Measurements from ENCODE around the gene PHLPP1.

Gene PHLPP1

GRCh38 chr18:62788876-62789275, 73.5 kb downstream of the PHLPP1 start (continued):
- TF ChIP-seq REST (tag by site-specific recombination; IDR thresholded peaks at IDR 0.05) = no peak
- no peak for TF ChIP-seq ZNF433 (tag by site-specific recombination; IDR thresholded peaks at IDR 0.05; ENCODE audit: low read depth)
- TF ChIP-seq ZNF211 (tag by site-specific recombination; IDR thresholded peaks at IDR 0.05; ENCODE audit: low read depth) = no peak
- TF ChIP-seq ZSCAN23 (tag by site-specific recombination; IDR thresholded peaks at IDR 0.05) = no peak
- TF ChIP-seq ZNF514 (tag by site-specific recombination; IDR thresholded peaks at IDR 0.05) = no peak
- no peak for TF ChIP-seq ZNF747 (tag by site-specific recombination; IDR thresholded peaks at IDR 0.05)
- peak; percentile 71; the same call in 1 of the 2 replicates for TF ChIP-seq BCL11B (tag by site-specific recombination; IDR thresholded peaks at IDR 0.05; ENCODE audit: low read depth)
- peak; percentile 62; the same call in 1 of the 2 replicates for TF ChIP-seq ZNF660 (tag by site-specific recombination; IDR thresholded peaks at IDR 0.05)
- peak; percentile 74; the same call in 1 of the 2 replicates for TF ChIP-seq ZNF600 (tag by site-specific recombination; IDR thresholded peaks at IDR 0.05)
- TF ChIP-seq KLF1 (tag by site-specific recombination; IDR thresholded peaks at IDR 0.05) = no peak
- TF ChIP-seq ZNF610 (tag by site-specific recombination; IDR thresholded peaks at IDR 0.05; ENCODE audit: borderline replicate concordance) = no peak
- TF ChIP-seq ZNF623 (tag by site-specific recombination; IDR thresholded peaks at IDR 0.05) = no peak
- TF ChIP-seq SP2 (tag by site-specific recombination; IDR thresholded peaks at IDR 0.05) = no peak
- no peak for TF ChIP-seq ZNF426 (tag by site-specific recombination; IDR thresholded peaks at IDR 0.05)
- TF ChIP-seq ZBTB48 (tag by site-specific recombination; IDR thresholded peaks at IDR 0.05) = no peak
- TF ChIP-seq ZNF530 (tag by site-specific recombination; IDR thresholded peaks at IDR 0.05; ENCODE audit: low read depth) = no peak
- no peak for TF ChIP-seq ZNF341 (tag by site-specific recombination; IDR thresholded peaks at IDR 0.05; ENCODE audit: low read depth)
- TF ChIP-seq ZNF184 (tag by site-specific recombination; IDR thresholded peaks at IDR 0.05) = no peak
- TF ChIP-seq ZNF155 (tag by site-specific recombination; IDR thresholded peaks at IDR 0.05) = no peak
- TF ChIP-seq ZNF221 (tag by site-specific recombination; IDR thresholded peaks at IDR 0.05; ENCODE audit: borderline replicate concordance) = no peak
- TF ChIP-seq ZNF48 (tag by site-specific recombination; IDR thresholded peaks at IDR 0.05) = no peak
- TF ChIP-seq ZNF677 (tag by site-specific recombination; IDR thresholded peaks at IDR 0.05) = no peak
- no peak for TF ChIP-seq ZNF544 (tag by site-specific recombination; IDR thresholded peaks at IDR 0.05)
- no peak for TF ChIP-seq ZNF37A (tag by site-specific recombination; IDR thresholded peaks at IDR 0.05)
- no peak for TF ChIP-seq ZNF404 (tag by site-specific recombination; IDR thresholded peaks at IDR 0.05)
- TF ChIP-seq ZNF792 (tag by site-specific recombination; IDR thresholded peaks at IDR 0.05) = no peak
- TF ChIP-seq ZBTB20 (tag by site-specific recombination; IDR thresholded peaks at IDR 0.05) = no peak
- TF ChIP-seq ZNF654 (tag by site-specific recombination; IDR thresholded peaks at IDR 0.05; ENCODE audit: low read depth) = no peak
- TF ChIP-seq ZNF692 (tag by site-specific recombination; IDR thresholded peaks at IDR 0.05) = no peak
- no peak for TF ChIP-seq ZSCAN4 (tag by site-specific recombination; IDR thresholded peaks at IDR 0.05)
- no peak for TF ChIP-seq ZNF510 (tag by site-specific recombination; IDR thresholded peaks at IDR 0.05; ENCODE audit: insufficient replicate concordance)
- TF ChIP-seq YY2 (tag by site-specific recombination; IDR thresholded peaks at IDR 0.05) = no peak
- TF ChIP-seq ZNF791 (tag by site-specific recombination; IDR thresholded peaks at IDR 0.05) = no peak
- no peak for TF ChIP-seq ZNF549 (tag by site-specific recombination; IDR thresholded peaks at IDR 0.05)
- TF ChIP-seq ZNF585B (tag by site-specific recombination; IDR thresholded peaks at IDR 0.05) = no peak
- TF ChIP-seq GLIS1 (tag by site-specific recombination; IDR thresholded peaks at IDR 0.05) = peak; percentile 89
- TF ChIP-seq BCL11A (tag by site-specific recombination; IDR thresholded peaks at IDR 0.05; ENCODE audit: low read depth) = 0 out of 2 replicates have a peak, but pooled peaks have one; percentile 43
- peak; percentile 54 for TF ChIP-seq ZBTB17 (tag by site-specific recombination; IDR thresholded peaks at IDR 0.05)
